ENCODE measurements around the gene CUX1.
"Not testable (repeated sequence)": the region's sequence is repeated elsewhere in the genome, so short reads cannot be mapped to it uniquely, and the experiment has no call there.

The CUX1 gene

GRCh38 chr7:102225025-102225424 lies 407.6 kb downstream of the CUX1 start:
- ATAC-seq, result no peak
- no peak for TF ChIP-seq ARNTL (CRISPR knock-in tag; IDR thresholded peaks at IDR 0.05; ENCODE audit: borderline replicate concordance, low read depth)
- TF ChIP-seq ZFP30 (CRISPR knock-in tag; IDR thresholded peaks at IDR 0.05), result no peak

GRCh38 chr7:102227371-102227770 lies 409.9 kb downstream of the CUX1 start:
- no peak for TF ChIP-seq POU6F1 (CRISPR knock-in tag; IDR thresholded peaks at IDR 0.05; ENCODE audit: borderline replicate concordance, low read depth)
- ATAC-seq, result no peak

- no peak for TF ChIP-seq TOX (CRISPR knock-in tag; IDR thresholded peaks at IDR 0.05; ENCODE audit: borderline replicate concordance)
- TF ChIP-seq TCF4 (CRISPR knock-in tag; IDR thresholded peaks at IDR 0.05; ENCODE audit: borderline replicate concordance), result no peak
- TF ChIP-seq PPARA (CRISPR knock-in tag; IDR thresholded peaks at IDR 0.05; ENCODE audit: borderline replicate concordance), result no peak
- TF ChIP-seq ZNF8 (CRISPR knock-in tag; IDR thresholded peaks at IDR 0.05), result no peak
- no peak for TF ChIP-seq CREB5 (CRISPR knock-in tag; IDR thresholded peaks at IDR 0.05; ENCODE audit: low read depth)
- TF ChIP-seq ZNF70 (CRISPR knock-in tag; IDR thresholded peaks at IDR 0.05), result no peak
- TF ChIP-seq ISL1 (CRISPR knock-in tag; IDR thresholded peaks at IDR 0.05), result no peak
- ATAC-seq, result no peak
Observed at GRCh38 chr7:102228935-102229334, 411.5 kb downstream of the CUX1 start.

- not testable (repeated sequence) for ATAC-seq
Observed at GRCh38 chr7:102230162-102230561, 412.7 kb downstream of the CUX1 start.

- no peak for ATAC-seq
- TF ChIP-seq ZC3H10 (CRISPR knock-in tag; IDR thresholded peaks at IDR 0.05) (no peak), ISL1 (CRISPR knock-in tag; IDR thresholded peaks at IDR 0.05) (no peak), RARB (CRISPR knock-in tag; IDR thresholded peaks at IDR 0.05) (no peak), TSHZ2 (CRISPR knock-in tag; IDR thresholded peaks at IDR 0.05) (no peak), ZNF70 (CRISPR knock-in tag; IDR thresholded peaks at IDR 0.05) (no peak), TOX (CRISPR knock-in tag; IDR thresholded peaks at IDR 0.05; ENCODE audit: borderline replicate concordance) (no peak), OSR1 (CRISPR knock-in tag; IDR thresholded peaks at IDR 0.05) (no peak), GLIS3 (CRISPR knock-in tag; IDR thresholded peaks at IDR 0.05) (no peak), POU6F1 (CRISPR knock-in tag; IDR thresholded peaks at IDR 0.05; ENCODE audit: borderline replicate concordance, low read depth) (no peak), ZFP30 (CRISPR knock-in tag; IDR thresholded peaks at IDR 0.05) (no peak)
Observed at GRCh38 chr7:102230593-102230992, 413.2 kb downstream of the CUX1 start.

GRCh38 chr7:102232611-102233286 lies 415.3 kb downstream of the CUX1 start:
- no peak for ATAC-seq
- no peak for TF ChIP-seq CSRNP3 (CRISPR knock-in tag; IDR thresholded peaks at IDR 0.05)
- TF ChIP-seq ARNTL (CRISPR knock-in tag; IDR thresholded peaks at IDR 0.05; ENCODE audit: borderline replicate concordance, low read depth), result no peak
- TF ChIP-seq POU6F1 (CRISPR knock-in tag; IDR thresholded peaks at IDR 0.05; ENCODE audit: borderline replicate concordance, low read depth), result no peak
- TF ChIP-seq SNAI2 (CRISPR knock-in tag; IDR thresholded peaks at IDR 0.05), result no peak
- no peak for TF ChIP-seq OSR1 (CRISPR knock-in tag; IDR thresholded peaks at IDR 0.05)
- no peak for TF ChIP-seq PATZ1 (CRISPR knock-in tag; IDR thresholded peaks at IDR 0.05; ENCODE audit: borderline replicate concordance)
- no peak for TF ChIP-seq ZNF70 (CRISPR knock-in tag; IDR thresholded peaks at IDR 0.05)
- no peak for TF ChIP-seq ZFP30 (CRISPR knock-in tag; IDR thresholded peaks at IDR 0.05)

Data from SK-N-SH treated with all-trans-retinoic acid at 6 μM for 48 hours (cell line).